Colonic mucosa (tissue), 4 donors: ENCODE measurements around the gene GATA3. TPM values are rescaled to one million over a fixed set of nuclear protein-coding genes. Genes with fewer than 3 reads are reported as not detected.
"Not testable (repeated sequence)": the region's sequence is repeated elsewhere in the genome, so short reads cannot be mapped to it uniquely, and the experiment has no call there.

ENCODE experiments used
- DNase-seq: peaks from one replicate; pipeline ENCODE4 v3.0.0-alpha.2; 2020
- H3K27ac ChIP-seq: fragments of 200-600 bp; one replicate; pipeline ENCODE4 v1.8.0; 2021
- H3K27me3 ChIP-seq: fragments of 200-600 bp; one replicate; pipeline ENCODE4 v1.8.0; 2021
- H3K36me3 ChIP-seq: fragments of 200-600 bp; one replicate; pipeline ENCODE4 v1.8.0; 2021
- H3K4me1 ChIP-seq: fragments of 200-600 bp; one replicate; pipeline ENCODE4 v1.8.0; 2021; ENCODE audit warnings: mild to moderate bottlenecking
- H3K4me3 ChIP-seq: fragments of 200-600 bp; one replicate; pipeline ENCODE4 v1.8.0; 2021
- H3K9ac ChIP-seq, 2 donors: one replicate each; pipeline ENCODE4 v1.7.0; 2013; ENCODE audit warnings: control low read depth in 2 of 2, low read depth in 2 of 2, low read length in 2 of 2
- H3K9me3 ChIP-seq: fragments of 200-600 bp; one replicate; pipeline ENCODE4 v1.8.0; 2021
- intact Hi-C: fragments of 100-400 bp; cut with DNase I; formaldehyde crosslinking; loops from one replicate; pipeline ENCODE4 v1.14.1; 2022
- total RNA-seq, 2 donors: library from RNA; stranded (reverse); fragmentation: NEBNext Ultra II Directional in 1 of 2; extraction: Animal tissue kit (Norgen Biotek cat#: 25700) in 1 of 2; gene quantifications; one replicate each; pipeline ENCODE4 v1.2.1, GENCODE V29; 2021
- TF ChIP-seq, protein P1 (sequence below): fragments of 200-600 bp; IDR thresholded peaks from one replicate; pipeline ENCODE4 v1.8.0; 2022; ENCODE audit warnings: antibody characterized with exemption, mild to moderate bottlenecking
- donor health status: healthy.
- donor health status: DM: no; HTN: no; CAD: no.
- donor health status: DM: no; HTN: no; CAD: no.

Gene GATA3
- total RNA-seq, 2 donors from 2014 or later, result 0.48 to 0.54 TPM

DNA sequence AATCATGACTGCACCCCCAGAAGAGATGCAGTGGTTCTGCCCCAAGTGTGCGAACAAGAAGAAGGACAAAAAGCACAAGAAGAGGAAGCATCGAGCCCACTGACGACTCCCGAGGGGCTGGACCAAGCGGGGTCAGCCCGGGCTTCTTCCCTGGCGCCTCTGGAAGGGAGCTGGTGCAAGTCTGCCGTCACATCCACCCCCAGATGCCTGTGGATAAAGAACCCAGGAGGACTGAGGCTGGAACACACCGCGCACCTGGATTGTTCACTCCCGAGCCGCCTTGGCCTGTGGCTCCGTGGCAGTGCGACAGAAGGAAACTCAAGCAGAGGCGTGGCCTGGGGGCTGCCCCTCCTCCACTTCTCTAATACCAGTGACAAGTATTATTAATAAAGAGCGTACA is 39.8 kb upstream of the GATA3 start:
- Histone ChIP-seq H3K27ac (no peak overlapping the region), H3K9me3 (no peaks in the 10 kb centered on the region), H3K36me3 (no peaks in the 10 kb centered on the region), H3K27me3 (no peaks in the 10 kb centered on the region), H3K4me1 (no peaks in the 10 kb centered on the region), H3K9ac (no peak overlapping the region), H3K4me3 (no peak overlapping the region)
- DNase-seq, result no peak
- TF ChIP-seq, protein P1, sequence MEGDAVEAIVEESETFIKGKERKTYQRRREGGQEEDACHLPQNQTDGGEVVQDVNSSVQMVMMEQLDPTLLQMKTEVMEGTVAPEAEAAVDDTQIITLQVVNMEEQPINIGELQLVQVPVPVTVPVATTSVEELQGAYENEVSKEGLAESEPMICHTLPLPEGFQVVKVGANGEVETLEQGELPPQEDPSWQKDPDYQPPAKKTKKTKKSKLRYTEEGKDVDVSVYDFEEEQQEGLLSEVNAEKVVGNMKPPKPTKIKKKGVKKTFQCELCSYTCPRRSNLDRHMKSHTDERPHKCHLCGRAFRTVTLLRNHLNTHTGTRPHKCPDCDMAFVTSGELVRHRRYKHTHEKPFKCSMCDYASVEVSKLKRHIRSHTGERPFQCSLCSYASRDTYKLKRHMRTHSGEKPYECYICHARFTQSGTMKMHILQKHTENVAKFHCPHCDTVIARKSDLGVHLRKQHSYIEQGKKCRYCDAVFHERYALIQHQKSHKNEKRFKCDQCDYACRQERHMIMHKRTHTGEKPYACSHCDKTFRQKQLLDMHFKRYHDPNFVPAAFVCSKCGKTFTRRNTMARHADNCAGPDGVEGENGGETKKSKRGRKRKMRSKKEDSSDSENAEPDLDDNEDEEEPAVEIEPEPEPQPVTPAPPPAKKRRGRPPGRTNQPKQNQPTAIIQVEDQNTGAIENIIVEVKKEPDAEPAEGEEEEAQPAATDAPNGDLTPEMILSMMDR, result no peak
- intact Hi-C loops, result no loop called here

DNA sequence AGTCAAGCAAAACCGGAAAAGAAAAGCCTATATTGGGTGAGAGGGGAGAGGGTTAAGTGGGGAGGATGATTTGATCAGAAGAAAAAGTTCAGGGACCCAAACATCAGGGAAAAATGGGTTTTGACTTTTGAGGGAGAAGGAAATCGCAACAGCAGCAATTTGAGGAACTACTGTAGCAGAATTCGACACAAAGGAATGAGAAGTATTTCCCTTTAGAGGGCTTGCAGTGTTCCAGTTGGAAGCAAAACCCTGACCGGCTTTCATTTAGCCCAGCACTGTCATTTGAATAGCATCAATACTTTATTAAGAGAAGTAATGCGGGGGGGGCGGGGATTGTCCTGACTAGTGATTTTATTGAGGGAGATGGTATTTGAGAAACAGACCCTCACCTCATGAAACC is 37.2 kb upstream of the GATA3 start:
- no peak overlapping the region for H3K4me3 ChIP-seq
- TF ChIP-seq, protein P1, result no peak
- DNase-seq, result no peak
- intact Hi-C loops, result no loop called here
- H3K4me1 ChIP-seq, result no peaks in the 10 kb centered on the region
- H3K9ac ChIP-seq, result no peak overlapping the region
- no peak overlapping the region for H3K27ac ChIP-seq
- H3K36me3 ChIP-seq, result no peaks in the 10 kb centered on the region
- H3K27me3 ChIP-seq, result no peaks in the 10 kb centered on the region
- H3K9me3 ChIP-seq, result no peaks in the 10 kb centered on the region

DNA sequence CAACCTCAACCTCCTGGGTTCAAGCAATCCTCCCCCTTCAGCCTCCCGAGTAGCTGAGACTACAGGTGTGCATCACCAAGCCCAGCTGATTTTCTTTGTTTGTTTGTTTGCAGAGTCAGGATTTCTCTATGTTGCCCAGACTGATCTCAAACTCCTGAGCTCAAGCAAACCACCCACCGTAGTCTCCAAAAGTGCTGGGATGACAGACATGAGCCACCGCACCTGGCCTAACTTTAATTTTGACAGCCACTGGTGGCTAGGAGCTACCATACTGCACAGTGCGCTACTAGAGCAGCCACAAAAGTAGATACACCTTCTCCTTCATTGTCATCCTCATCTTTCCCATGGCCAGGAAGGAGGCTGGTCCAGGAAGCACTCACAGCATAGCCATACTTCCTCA is 31.2 kb upstream of the GATA3 start:
- DNase-seq, result no peak
- intact Hi-C loops, result no loop called here
- Histone ChIP-seq H3K4me3 (no peak overlapping the region), H3K36me3 (no peaks in the 10 kb centered on the region), H3K9ac (no peak overlapping the region), H3K27ac (no peak overlapping the region), H3K9me3 (no peaks in the 10 kb centered on the region), H3K27me3 (peaks cover 4% of the 10 kb centered on the region), H3K4me1 (no peaks in the 10 kb centered on the region)
- TF ChIP-seq, protein P1, result no peak

DNA sequence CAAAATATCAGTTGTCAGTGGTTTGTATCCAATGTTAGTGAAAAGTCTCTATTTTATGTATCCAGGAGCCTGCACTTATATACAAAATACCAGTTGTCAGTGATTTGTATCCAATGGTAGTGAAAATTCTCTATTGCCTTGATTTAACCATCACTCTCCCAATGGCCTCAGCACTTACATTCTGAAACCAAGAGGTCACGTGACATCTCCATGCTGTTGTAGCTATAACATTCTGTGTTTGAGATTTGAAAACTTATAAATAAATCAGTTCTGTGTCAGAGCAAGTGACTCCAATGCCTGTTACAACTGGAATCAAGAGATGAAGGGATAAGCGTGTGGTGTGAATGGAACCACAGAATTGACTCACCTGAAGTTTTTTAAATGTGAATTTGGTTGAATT is 30.6 kb upstream of the GATA3 start:
- Histone ChIP-seq H3K4me3 (no peak overlapping the region), H3K27ac (no peak overlapping the region), H3K27me3 (peaks cover 4% of the 10 kb centered on the region), H3K9ac (no peak overlapping the region), H3K36me3 (no peaks in the 10 kb centered on the region), H3K4me1 (no peaks in the 10 kb centered on the region), H3K9me3 (no peaks in the 10 kb centered on the region)
- intact Hi-C loops, result no loop called here
- no peak for DNase-seq
- TF ChIP-seq, protein P1, result no peak

DNA sequence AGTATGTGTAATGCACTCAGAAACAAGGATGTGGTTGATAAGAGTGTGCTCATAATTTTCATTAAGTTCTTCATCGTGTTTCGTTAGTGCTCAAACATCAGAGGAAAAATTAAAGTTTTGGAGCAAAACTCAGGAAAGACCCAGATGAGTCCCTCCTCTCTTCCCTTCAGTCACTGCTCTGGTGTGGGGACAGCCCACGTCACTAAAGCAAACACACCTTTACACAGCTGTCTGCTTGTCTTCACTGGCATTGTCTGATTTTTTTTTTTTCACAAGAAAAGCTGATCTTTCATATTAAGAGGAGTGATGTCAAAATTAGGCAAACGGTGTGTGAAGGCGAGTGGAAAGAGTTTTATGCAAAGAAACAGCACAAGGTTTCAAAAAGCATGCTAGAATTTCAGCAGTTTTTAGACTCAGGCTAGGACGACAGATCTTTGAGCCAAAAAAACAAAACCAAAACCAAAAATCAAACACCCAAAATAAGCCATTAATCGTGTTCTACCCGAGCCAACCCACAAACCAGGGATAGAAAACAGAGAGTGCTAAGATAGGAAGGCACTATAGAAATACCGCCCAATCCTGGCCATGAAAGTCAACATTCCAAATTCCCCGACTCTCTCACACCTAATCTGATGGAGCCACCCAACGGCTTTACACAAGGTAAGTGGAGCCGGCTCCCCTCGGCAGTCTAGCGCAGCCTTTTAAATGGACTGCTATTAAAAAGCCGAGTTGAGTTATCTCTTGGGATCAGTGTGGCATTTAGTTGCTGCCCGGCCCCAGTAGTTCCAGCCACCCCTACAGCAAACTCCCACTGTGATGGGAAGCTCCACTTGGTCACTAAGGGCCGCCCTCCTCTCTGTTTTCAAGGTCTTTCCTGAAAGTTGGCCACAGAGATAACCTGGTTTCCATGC is 27.9 kb upstream of the GATA3 start:
- no peak for DNase-seq
- Histone ChIP-seq H3K36me3 (no peaks in the 10 kb centered on the region), H3K27ac (no peak overlapping the region), H3K27me3 (peaks cover 6% of the 10 kb centered on the region), H3K9ac (no peak overlapping the region), H3K4me1 (no peaks in the 10 kb centered on the region), H3K9me3 (no peaks in the 10 kb centered on the region), H3K4me3 (no peak overlapping the region)
- intact Hi-C loops, result no loop called here
- TF ChIP-seq, protein P1, result no peak

DNA sequence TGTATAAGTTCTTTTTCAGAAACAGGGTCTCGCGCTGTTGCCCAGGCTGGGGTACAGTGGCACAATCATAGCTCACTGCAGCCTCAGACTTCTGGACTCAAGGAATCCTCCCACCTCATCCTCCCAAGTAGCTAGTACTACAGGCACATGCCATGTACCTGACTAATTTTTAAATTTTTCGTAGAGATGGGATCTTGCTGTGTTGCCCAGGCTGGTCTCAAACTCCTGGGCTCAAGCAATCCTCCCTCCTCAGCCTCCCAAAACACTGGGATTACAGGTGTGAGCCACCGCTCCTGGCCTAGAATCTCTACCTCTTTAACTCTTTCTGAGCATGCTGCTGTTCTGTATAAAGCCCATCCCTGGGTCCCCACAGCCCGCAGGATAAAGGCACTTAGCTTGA is 23.3 kb upstream of the GATA3 start:
- DNase-seq, intact Hi-C loops, H3K36me3 ChIP-seq: not testable (repeated sequence)

More for the DNA sequence above, 23.3 kb upstream of the GATA3 start:
- not testable (repeated sequence) for H3K4me1 ChIP-seq, H3K4me3 ChIP-seq, H3K27ac ChIP-seq, H3K9ac ChIP-seq, H3K9me3 ChIP-seq
- peaks cover 36% of the 10 kb centered on the region for H3K27me3 ChIP-seq
